Activated CD8-positive, alpha-beta memory T cell treated with anti-CD3 and anti-CD28 coated beads for 36 hours (primary cell): ENCODE results near the gene MGAT4B. TPM values are rescaled to one million over a fixed set of nuclear protein-coding genes. Genes with fewer than 3 reads are reported as not detected.
"Not testable (repeated sequence)": the region's sequence is repeated elsewhere in the genome, so short reads cannot be mapped to it uniquely, and the experiment has no call there.

Experiments
- CTCF ChIA-PET: fragments of 350-600 bp; sonication (Branson Sonifier 250); formaldehyde crosslinking; loops from one replicate; lab custom pipeline; 2021; ENCODE audit warnings: antibody characterized with exemption; lab: Charles Lee
- POLR2A ChIA-PET: fragments of 350-600 bp; sonication (Branson Sonifier 250); formaldehyde crosslinking; loops from one replicate; lab custom pipeline; 2021; ENCODE audit warnings: antibody characterized with exemption; lab: Charles Lee
- total RNA-seq, 2 experiments: library from RNA; stranded (reverse); gene quantifications; one replicate each; pipeline ENCODE4 v1.2.3, GENCODE V29; 2021

MGAT4B gene
- total RNA-seq, result 10 to 100 TPM; 94.7 to 99.9 TPM

DNA sequence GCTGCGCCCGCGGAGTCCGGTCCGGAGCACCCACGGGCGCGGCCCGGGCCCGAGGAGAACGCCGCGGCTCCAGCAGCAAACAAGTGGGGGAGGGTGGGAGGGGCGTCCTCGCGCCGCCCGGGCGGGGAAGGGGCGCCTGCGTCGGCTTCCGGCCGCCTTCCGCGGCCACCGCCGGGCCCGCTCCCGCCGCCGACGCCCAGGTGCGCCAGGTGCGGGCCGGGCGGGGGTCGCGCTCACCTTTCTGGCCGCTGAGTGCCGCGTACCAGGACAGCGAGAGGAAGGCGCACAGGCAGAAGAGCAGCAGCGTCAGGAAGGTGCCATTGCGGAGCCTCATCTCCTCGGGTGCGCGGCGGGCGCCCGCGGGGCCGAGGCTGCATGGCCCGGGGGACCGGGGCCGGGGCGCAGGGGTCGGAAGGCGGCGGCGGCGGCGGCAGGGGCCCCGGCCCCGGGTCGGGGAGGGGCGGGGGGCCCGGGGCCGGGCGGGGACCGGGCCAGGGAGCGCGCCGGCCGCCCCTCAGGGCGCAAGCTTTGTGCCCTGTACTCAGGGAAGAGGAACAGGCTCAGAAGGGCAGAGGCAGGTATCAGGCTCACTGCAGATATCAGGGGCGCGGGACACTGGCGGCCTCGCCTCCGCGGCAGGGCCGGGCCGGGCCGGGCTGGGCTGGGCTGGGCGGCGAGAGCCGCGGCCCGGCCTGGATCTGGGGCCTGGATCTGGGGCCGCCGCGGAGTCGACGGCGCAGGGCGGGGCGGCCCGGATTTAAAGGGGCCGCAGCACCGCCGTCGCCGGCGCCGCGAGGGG is at the start of gene MGAT4B:
TSS of gene MGAT4B (minus strand) at position 617 of the 799 bp plus-strand sequence. CDS start at position 334, 283 bp downstream.
- POLR2A ChIA-PET, result interaction anchor here (0.6 to 2.1 kb wide), 5 partner anchors 9 to 194 kb away, joined by 3 to 6 read pairs (median 4); partner anchors contain the start of gene SQSTM1

DNA sequence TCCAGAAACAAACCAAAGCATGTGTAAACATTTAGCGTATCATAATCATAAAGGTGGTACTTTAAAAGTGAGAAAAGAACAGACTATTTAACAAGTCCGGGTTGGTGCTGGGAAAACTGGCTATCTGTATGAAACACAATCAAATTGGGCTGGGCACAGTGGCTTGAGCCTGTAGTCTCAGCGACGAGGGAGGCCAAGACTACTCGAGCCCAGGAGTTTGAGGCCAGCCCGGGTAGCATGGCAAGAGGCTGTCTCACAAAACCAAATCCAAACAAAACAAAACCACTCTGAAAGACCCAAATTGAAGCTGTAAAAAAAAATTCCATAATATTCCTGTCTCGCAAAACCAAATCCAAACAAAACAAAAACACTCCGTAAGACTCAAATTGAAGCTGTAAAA is 47.7 kb upstream of the MGAT4B start:
- ChIA-PET POLR2A (no interaction called here), CTCF (interaction anchor here (1.4 kb wide), 1 partner anchor 52 kb away, joined by 3 read pairs; no protein-coding TSS in a partner anchor)

More for the DNA sequence above, at the start of gene MGAT4B:
- CTCF ChIA-PET, result interaction anchor here (1.6 kb wide), 1 partner anchor 13 kb away, joined by 5 read pairs; the partner anchor contains the start of gene SQSTM1

DNA sequence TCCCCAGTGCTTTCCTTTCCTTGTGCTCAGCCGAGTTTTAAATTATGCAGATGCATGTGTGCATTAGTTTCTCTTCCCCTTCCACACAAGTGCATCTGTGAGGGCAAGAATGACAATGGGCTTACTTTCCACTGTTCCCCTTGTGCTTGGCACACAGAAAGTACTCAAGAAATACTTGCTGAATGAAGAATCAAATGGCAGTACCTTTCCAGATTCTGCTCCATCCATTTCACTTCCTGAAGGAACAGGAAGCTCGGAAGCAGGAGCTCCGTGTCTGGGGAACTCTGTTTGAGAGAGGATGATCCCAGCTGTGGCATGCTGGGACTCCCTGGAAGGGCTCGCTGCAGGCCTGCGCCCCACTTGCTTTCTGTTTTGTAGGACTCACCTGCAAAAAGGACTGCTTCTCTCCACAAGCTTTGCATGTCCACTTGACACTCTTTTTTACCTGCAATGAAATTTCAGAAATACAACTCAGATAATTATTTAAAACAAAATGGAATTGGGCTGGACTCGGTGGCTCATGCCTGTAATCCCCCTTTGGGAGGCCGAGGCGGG is 46.4 kb upstream of the MGAT4B start:
- POLR2A ChIA-PET, result no interaction called here
- CTCF ChIA-PET, result interaction anchor here (1.1 kb wide), 1 partner anchor 24 kb away, joined by 3 read pairs; no protein-coding TSS in a partner anchor

DNA sequence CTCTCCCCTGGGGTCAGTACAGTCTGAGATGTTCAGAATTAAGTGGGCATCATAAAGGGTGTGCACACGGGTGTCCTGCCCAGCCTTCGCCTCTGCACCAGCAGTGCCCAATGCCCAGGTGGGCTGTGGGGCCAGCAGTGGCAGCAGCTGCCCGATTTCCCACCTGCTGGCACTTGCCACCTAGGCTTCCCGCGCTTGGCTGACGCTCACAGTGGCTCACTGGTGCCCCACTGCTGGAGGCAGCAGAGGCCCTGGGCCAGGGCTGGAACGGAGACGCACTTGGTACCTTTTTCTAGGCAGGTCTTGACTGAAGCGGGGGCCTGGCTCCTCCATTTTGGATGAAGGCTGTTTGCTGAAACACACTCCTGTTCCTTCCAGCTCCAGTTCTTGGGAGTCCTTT is 35.0 kb upstream of the MGAT4B start:
- ChIA-PET CTCF (interaction anchor here (1.0 kb wide), 1 partner anchor 79 kb away, joined by 3 read pairs; no protein-coding TSS in a partner anchor), POLR2A (no interaction called here)

DNA sequence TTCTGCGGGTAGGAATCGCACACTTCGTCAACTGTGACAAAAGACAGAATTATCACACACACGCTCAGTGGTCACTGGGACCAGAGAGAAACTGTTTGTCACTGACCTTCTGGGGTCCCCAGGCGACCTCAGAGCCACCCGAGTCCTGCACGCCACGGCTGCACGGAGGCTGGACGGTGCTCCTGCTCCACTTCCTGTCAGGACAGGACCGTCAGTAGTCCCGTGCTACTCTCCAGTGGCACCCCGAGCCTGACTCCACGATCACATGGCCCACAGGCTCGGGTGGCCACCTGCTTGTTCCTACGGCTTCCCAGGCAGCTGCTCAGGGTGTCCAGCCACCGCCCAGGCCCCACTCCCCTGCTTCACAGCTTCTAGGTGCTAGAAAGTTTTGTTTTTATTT is 34.1 kb upstream of the MGAT4B start:
- ChIA-PET POLR2A (no interaction called here), CTCF (interaction anchor here (1.0 kb wide), 1 partner anchor 78 kb away, joined by 3 read pairs; no protein-coding TSS in a partner anchor)

DNA sequence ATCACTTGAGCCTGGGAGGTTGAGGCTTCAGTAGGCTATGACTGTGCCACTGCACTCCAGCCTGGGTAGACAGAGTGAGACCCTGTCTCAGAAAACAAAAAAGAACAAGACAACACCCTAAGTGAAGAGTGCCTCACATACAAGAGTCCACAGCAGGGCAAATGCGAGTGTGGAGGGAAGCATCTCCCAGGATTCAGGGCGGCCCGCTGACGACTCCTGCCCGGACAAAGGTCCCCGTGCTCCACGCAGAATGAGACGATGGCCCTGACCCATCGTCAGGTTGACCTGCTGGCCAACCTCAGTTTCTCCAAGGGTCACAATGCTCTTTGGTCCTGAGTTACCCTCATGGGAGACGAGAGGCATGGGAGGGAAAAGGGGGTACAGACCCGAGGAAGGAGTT is 33.7 kb upstream of the MGAT4B start:
- ChIA-PET POLR2A (no interaction called here), CTCF (interaction anchor here (1.0 kb wide), 1 partner anchor 78 kb away, joined by 3 read pairs; no protein-coding TSS in a partner anchor)

DNA sequence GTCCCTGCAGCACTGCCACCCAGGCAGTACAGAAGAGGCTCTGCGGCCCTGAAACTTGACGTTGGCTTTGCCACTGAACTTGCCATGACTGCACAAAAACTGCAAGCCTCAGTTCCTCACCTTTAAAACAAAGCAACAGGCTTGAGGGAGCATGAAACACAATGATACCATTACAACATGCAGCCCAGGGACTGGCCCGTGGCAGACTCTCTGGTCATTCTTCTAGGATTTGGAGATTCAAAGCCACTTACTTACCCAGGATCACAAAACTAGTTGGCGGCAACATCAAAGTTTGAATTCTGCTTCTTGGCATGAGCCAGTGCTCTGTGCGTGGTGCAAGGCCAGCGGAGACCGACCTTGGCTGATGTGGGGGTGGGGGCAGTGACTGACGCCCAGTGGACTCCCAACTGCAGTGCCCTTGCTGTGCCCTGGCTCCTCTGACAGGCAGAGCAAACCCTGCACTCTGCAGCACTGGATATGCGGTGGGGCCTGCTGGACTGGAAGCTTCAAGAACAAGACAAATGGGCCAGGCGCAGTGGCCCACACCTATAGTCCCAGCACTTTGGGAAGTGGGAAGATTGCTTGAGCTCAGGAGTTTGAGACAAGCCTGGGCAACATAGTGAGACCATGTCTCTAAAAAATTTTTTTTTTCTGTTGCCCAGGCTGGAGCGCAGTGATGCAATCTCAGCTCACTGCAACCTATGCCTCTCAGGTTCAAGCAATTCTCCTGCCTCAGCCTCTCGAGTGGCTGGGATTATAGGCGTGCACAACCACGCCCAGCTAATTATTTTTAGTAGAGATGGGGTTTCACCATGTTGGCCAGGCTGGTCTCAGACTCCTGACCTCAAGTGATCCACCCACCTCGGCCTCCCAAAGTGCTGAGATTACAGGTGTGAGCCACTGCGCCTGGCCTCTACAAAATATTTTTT is 32.9 kb upstream of the MGAT4B start:
- ChIA-PET POLR2A (no interaction called here), CTCF (no interaction called here)

DNA sequence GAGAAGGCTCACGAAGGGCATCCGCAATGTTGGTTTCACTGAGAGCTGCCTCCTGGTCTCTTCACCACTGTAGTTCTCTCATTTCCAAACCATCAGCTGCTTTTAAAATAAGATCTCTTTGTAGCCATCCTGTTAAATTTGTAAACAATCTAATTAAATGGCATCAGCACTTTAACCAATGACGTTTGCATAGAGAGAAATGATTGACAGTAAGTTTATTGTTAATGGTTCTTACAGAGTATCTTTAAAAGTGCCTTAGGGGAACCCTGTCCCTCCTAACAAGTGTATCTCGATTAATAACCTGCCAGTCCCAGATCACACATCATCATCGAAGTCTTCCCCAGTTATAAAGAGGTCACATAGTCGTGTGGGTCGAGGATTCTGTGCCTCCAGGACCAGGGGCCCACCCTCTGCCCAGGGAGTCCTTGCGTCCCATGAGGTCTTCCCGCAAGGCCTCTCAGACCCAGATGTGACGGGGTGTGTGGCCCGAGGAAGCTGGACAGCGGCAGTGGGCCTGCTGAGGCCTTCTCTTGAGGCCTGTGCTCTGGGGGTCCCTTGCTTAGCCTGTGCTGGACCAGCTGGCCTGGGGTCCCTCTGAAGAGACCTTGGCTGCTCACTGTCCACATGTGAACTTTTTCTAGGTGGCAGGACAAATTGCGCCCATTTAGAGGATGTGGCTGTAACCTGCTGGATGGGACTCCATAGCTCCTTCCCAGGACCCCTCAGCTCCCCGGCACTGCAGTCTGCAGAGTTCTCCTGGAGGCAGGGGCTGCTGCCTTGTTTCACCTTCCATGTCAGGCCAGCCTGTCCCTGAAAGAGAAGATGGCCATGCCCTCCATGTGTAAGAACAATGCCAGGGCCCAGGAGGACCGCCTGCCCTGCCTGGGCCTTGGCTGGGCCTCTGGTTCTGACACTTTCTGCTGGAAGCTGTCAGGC is 30.7 kb upstream of the MGAT4B start:
- CTCF ChIA-PET, result interaction anchor here (0.6 to 1.5 kb wide), 3 partner anchors 36 to 968 kb away, joined by 4 read pairs; no protein-coding TSS in a partner anchor
- POLR2A ChIA-PET, result no interaction called here

DNA sequence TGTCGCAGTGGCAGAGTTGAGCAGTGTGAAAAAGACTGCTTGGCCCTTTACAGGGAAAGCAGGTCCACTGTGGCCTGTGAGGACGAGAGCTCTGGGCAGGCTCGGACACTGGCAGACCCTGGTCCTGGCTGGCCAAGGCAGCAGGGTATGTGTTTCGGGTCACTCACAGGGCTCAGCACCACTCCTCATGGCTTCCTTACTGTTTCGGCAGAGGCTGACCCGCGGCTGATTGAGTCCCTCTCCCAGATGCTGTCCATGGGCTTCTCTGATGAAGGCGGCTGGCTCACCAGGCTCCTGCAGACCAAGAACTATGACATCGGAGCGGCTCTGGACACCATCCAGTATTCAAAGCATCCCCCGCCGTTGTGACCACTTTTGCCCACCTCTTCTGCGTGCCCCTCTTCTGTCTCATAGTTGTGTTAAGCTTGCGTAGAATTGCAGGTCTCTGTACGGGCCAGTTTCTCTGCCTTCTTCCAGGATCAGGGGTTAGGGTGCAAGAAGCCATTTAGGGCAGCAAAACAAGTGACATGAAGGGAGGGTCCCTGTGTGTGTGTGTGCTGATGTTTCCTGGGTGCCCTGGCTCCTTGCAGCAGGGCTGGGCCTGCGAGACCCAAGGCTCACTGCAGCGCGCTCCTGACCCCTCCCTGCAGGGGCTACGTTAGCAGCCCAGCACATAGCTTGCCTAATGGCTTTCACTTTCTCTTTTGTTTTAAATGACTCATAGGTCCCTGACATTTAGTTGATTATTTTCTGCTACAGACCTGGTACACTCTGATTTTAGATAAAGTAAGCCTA is 29.8 kb upstream of the MGAT4B start:
- ChIA-PET POLR2A (no interaction called here), CTCF (interaction anchor here (1.3 to 1.5 kb wide), 2 partner anchors 35 to 39 kb away, joined by 4 read pairs; no protein-coding TSS in a partner anchor)

DNA sequence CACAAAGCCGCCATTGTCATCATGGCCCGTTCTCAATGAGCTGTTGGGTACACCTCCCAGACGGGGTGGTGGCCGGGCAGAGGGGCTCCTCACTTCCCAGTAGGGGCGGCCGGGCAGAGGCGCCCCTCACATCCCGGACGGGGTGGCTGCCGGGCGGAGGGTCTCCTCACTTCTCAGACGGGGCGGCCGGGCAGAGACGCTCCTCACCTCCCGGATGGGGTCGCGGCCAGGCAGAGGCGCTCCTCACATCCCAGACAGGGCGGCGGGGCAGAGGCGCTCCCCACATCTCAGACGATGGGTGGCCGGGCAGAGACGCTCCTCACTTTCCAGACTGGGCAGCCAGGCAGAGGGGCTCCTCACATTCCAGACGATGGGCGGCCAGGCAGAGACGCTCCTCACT is 28.2 kb upstream of the MGAT4B start:
- POLR2A ChIA-PET, CTCF ChIA-PET: not testable (repeated sequence)

DNA sequence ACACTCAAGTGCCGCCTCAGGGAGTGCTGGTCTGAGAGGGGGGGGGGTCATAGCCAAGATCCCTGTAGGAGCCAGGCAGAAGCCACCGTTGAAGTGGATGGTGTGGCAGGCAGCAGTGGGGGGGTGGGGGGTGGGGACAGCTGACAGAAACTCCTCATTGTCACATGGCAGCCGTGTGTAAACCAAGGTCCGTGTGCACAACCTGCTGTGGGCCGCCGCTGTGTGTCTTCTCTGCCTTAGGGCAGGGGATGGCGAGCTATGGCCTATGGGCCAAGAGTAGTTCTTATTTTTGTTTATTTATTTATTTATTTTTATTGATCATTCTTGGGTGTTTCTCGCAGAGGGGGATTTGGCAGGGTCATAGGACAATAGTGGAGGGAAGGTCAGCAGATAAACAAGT is 27.5 kb upstream of the MGAT4B start:
- POLR2A ChIA-PET, result no interaction called here
- CTCF ChIA-PET, result interaction anchor here (1.0 kb wide), 1 partner anchor 19 kb away, joined by 6 read pairs; no protein-coding TSS in a partner anchor

DNA sequence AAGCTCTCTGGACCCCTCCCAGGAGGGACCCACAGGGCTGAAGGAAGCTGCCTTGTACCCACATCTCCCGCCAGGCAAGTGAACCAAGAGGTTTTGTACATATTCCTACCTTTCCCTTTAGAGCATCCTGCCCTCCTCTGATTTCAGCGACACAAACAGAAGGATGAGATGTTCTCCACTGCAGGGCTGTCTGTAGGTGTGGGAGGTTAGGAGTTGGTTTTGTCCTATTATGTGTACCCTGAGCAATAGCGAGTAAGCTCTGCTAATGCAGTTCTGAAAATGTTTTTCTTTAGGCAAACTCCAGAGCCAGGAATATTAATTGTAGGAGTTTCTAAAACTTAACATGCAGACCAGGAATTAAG is 27.0 kb upstream of the MGAT4B start:
- POLR2A ChIA-PET, result interaction anchor here (1.0 kb wide), 1 partner anchor 20 kb away, joined by 3 read pairs; no protein-coding TSS in a partner anchor
- CTCF ChIA-PET, result interaction anchor here (0.5 to 1.0 kb wide), 2 partner anchors 18 to 1670 kb away, joined by 3 to 6 read pairs; no protein-coding TSS in a partner anchor

DNA sequence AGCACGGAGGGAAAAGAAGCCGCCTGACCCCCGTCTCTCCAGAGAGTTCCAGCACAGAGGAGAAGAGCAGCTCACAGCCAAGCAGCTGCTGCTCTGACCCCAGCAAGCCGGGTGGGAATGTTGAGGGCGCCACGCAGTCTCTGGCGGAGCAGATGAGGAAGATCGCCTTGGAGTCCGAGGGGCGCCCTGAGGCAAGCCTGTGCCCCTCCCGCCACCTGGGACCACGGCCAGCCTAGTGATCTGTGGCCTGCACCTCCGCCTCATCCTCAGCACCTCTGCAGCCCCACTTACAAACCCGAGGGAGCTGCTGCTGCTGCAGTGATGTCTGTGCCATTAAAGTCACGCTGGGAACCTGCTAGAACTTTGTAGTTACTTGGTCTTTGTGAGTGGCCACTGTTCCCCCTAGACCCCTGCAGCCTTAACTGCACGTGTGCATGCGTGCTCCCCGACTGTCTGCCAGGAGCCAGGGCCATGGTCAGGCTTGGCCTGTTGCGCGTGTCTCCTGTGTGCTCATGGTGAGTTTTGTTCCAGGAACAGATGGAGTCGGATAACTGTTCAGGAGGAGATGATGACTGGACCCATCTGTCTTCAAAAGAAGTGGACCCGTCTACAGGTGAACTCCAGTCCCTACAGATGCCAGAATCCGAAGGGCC is 26.5 kb upstream of the MGAT4B start:
- POLR2A ChIA-PET, result interaction anchor here (1.0 kb wide), 1 partner anchor 20 kb away, joined by 3 read pairs; no protein-coding TSS in a partner anchor
- CTCF ChIA-PET, result interaction anchor here (0.5 to 1.0 kb wide), 2 partner anchors 18 to 1670 kb away, joined by 3 to 6 read pairs; no protein-coding TSS in a partner anchor

DNA sequence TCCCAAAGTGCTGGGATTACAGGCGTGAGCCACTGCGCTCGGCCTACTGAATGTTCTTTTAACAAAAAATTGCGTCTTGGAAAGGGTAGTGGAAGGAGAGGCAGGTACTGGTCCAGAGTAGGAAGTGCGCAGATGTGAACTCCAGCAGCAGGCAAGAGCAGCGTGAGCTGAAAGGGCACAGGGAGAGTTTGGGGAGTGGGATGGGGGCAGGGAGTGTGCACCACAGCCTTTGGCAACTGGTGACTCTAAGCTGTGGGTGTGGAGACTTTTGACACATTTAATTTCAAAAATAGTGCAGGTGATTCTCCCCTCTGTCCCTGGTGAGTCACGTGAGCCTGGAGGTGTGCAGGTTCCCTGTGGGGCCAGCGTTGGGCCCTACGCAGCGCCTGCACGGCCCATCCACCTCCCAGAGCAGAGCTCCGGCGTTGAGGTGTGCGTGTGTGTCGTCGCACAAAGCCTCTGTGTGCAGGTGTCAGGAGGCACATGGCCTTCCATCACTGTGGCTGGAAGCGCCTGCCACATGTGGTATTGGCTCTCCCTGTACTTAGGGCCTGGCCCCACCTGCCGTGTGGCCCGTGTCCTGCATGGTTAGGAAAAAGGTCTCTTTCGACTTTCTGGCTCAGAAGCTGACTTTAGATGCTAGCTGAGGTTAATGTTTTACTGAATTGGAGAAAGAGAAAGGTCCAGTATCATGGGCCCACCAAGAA is 25.5 kb upstream of the MGAT4B start:
- POLR2A ChIA-PET, result interaction anchor here (0.7 kb wide), 1 partner anchor 100 kb away, joined by 3 read pairs; no protein-coding TSS in a partner anchor

DNA sequence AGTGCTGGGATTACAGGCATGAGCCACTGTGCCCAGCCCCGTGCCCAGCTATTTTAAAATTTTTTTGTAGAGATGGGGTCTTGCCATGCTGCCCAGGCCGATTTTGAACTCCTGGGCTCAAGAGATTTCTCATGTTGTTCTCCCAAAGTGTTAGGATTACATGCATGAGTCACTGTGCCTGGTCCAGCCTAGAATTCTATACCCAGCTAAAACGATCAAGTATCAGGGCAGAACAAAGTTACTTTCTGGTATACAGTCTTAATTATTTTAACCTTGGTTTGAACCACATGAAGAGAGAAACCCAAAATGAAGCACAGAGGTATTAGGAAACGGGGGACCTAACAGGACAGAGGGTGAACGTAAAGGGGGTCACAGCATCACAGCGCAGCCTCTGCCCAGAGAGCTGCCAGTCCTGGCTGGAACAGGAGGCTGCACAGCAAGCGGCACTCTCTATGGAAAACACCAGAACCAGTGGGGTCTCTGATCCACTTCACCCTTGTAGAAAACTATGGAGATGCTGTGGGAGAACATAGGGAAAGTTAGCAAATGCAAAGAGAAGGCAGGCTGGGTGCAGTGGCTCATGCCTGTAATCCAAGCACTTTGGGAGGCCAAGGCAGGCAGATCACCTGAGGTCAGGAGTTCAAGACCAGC is 24.3 kb upstream of the MGAT4B start:
- POLR2A ChIA-PET, result interaction anchor here (1.1 kb wide), 1 partner anchor 9 kb away, joined by 4 read pairs; no protein-coding TSS in a partner anchor
- CTCF ChIA-PET, result interaction anchor here (0.8 to 1.2 kb wide), 2 partner anchors 27 to 35 kb away, joined by 3 to 4 read pairs; no protein-coding TSS in a partner anchor

More for the DNA sequence above, 25.5 kb upstream of the MGAT4B start:
- CTCF ChIA-PET, result interaction anchor here (0.6 kb wide), 2 partner anchors 23 to 160 kb away, joined by 4 to 5 read pairs; no protein-coding TSS in a partner anchor
